WTC11 (cell line): Measurements from ENCODE around the gene PKP4. TPM values are rescaled to one million over a fixed set of nuclear protein-coding genes. Genes with fewer than 3 reads are reported as not detected.

Source experiments
- ATAC-seq: fragments of 200-7000 bp; cut with Tn5 transposase; 2 replicates; pipeline ENCODE4 v1.10.0; 2021; ENCODE audit warnings: mild to moderate bottlenecking, moderate library complexity
- CTCF ChIA-PET: fragments of 300-600 bp; sonication (Branson Sonifier 250); formaldehyde crosslinking; loops from one replicate; lab custom pipeline; 2021; ENCODE audit warnings: antibody characterized with exemption; lab: Charles Lee
- POLR2A ChIA-PET: fragments of 350-600 bp; sonication (Branson Sonifier 250); formaldehyde crosslinking; loops from one replicate; lab custom pipeline; 2021; ENCODE audit warnings: antibody characterized with exemption; lab: Charles Lee
- DNase-seq: peaks from one replicate; pipeline ENCODE4 v3.0.0; 2021; ENCODE audit warnings: low spot score
- H3K27ac Mint-ChIP-seq: 2 replicates; pipeline ENCODE4 v1.8.0; 2021; ENCODE audit warnings: mixed read lengths
- H3K27me3 Mint-ChIP-seq: 2 replicates; pipeline ENCODE4 v1.8.0; 2021; ENCODE audit warnings: low read depth, mild to moderate bottlenecking, moderate library complexity, mixed read lengths
- H3K36me3 Mint-ChIP-seq: 2 replicates; pipeline ENCODE4 v1.8.0; 2021; ENCODE audit warnings: mixed read lengths
- H3K4me1 Mint-ChIP-seq: 2 replicates; pipeline ENCODE4 v1.8.0; 2022; ENCODE audit warnings: mixed read lengths
- H3K4me3 Mint-ChIP-seq: 2 replicates; pipeline ENCODE4 v1.8.0; 2021; ENCODE audit warnings: mild to moderate bottlenecking, moderate library complexity, mixed read lengths
- H3K9me3 Mint-ChIP-seq: 2 replicates; pipeline ENCODE4 v1.8.0; 2021; ENCODE audit warnings: mixed read lengths
- E2F4 ChIP-seq: sonication (generic); formaldehyde crosslinking; IDR thresholded peaks from 2 replicates; pipeline ENCODE4 v1.8.1; 2022; ENCODE audit warnings: low read depth, mild to moderate bottlenecking, moderate library complexity, missing genetic modification reagents, borderline replicate concordance
- ELF4 ChIP-seq: sonication (generic); formaldehyde crosslinking; IDR thresholded peaks from 2 replicates; pipeline ENCODE4 v1.8.1; 2022; ENCODE audit warnings: low read depth, mild to moderate bottlenecking, moderate library complexity, missing genetic modification reagents
- ERG ChIP-seq: fragments of 250-450 bp; sonication (Bioruptor Pico); IDR thresholded peaks from 2 replicates; pipeline ENCODE4 v1.8.0; 2021; ENCODE audit warnings: mild to moderate bottlenecking
- FOXJ3 ChIP-seq: sonication (generic); formaldehyde crosslinking; IDR thresholded peaks from 2 replicates; pipeline ENCODE4 v1.9.0; 2021; ENCODE audit warnings: missing genetic modification reagents, mild to moderate bottlenecking, borderline replicate concordance
- FOXK1 ChIP-seq: sonication (generic); formaldehyde crosslinking; IDR thresholded peaks from 2 replicates; pipeline ENCODE4 v1.8.0; 2022; ENCODE audit warnings: mild to moderate bottlenecking, moderate library complexity, missing genetic modification reagents
- GTF2I ChIP-seq: fragments of 250-450 bp; sonication (Bioruptor Pico); conservative IDR thresholded peaks from 2 replicates; pipeline ENCODE4 v1.4.0; 2021; ENCODE audit warnings: mild to moderate bottlenecking
- JUN ChIP-seq: sonication (generic); formaldehyde crosslinking; IDR thresholded peaks from 2 replicates; pipeline ENCODE4 v1.8.0; 2023; ENCODE audit warnings: mild to moderate bottlenecking, missing genetic modification reagents
- MLX ChIP-seq: sonication (generic); formaldehyde crosslinking; IDR thresholded peaks from 2 replicates; pipeline ENCODE4 v1.8.1; 2023; ENCODE audit warnings: mild to moderate bottlenecking, missing genetic modification reagents, moderate library complexity
- NR2C2 ChIP-seq: sonication (generic); formaldehyde crosslinking; IDR thresholded peaks from 2 replicates; pipeline ENCODE4 v1.8.0; 2022; ENCODE audit warnings: mild to moderate bottlenecking, missing genetic modification reagents
- SMAD3 ChIP-seq: sonication (generic); formaldehyde crosslinking; IDR thresholded peaks from 2 replicates; pipeline ENCODE4 v1.8.0; 2022; ENCODE audit warnings: missing genetic modification reagents, mild to moderate bottlenecking, borderline replicate concordance
- ZBTB21 ChIP-seq: sonication (generic); formaldehyde crosslinking; IDR thresholded peaks from 2 replicates; pipeline ENCODE4 v1.8.1; 2023; ENCODE audit warnings: mild to moderate bottlenecking, missing genetic modification reagents, borderline replicate concordance
- ZNF232 ChIP-seq: sonication (generic); formaldehyde crosslinking; IDR thresholded peaks from 2 replicates; pipeline ENCODE4 v1.8.0; 2022; ENCODE audit warnings: mild to moderate bottlenecking, missing genetic modification reagents
- total RNA-seq: library from RNA; stranded (reverse); gene quantifications from 3 replicates; pipeline ENCODE4 v1.2.3, GENCODE V29; 2021
- TF ChIP-seq, protein P1 (sequence below): sonication (generic); formaldehyde crosslinking; IDR thresholded peaks from 2 replicates; pipeline ENCODE4 v1.8.1; 2022; ENCODE audit warnings: missing genetic modification reagents, borderline replicate concordance
- TF ChIP-seq, protein P2 (sequence below): sonication (generic); formaldehyde crosslinking; IDR thresholded peaks from 2 replicates; pipeline ENCODE4 v1.8.1; 2022; ENCODE audit warnings: mild to moderate bottlenecking, missing genetic modification reagents, moderate library complexity, borderline replicate concordance
- TF ChIP-seq, protein P3 (sequence below): fragments of 250-450 bp; sonication (Bioruptor Pico); IDR thresholded peaks from 2 replicates; pipeline ENCODE4 v1.9.0; 2021; ENCODE audit warnings: mild to moderate bottlenecking
- TF ChIP-seq, protein P4 (sequence below): sonication (generic); formaldehyde crosslinking; conservative IDR thresholded peaks from 2 replicates; pipeline ENCODE4 v1.8.1; 2023; ENCODE audit warnings: mild to moderate bottlenecking, low read depth, missing genetic modification reagents, moderate library complexity
- TF ChIP-seq, protein P5 (sequence below): sonication (generic); formaldehyde crosslinking; IDR thresholded peaks from 2 replicates; pipeline ENCODE4 v1.8.1; 2023; ENCODE audit warnings: mild to moderate bottlenecking, moderate library complexity, missing genetic modification reagents

PKP4 gene
- total RNA-seq, 1 experiment from 2014 or later = 78.9 TPM

- TF ChIP-seq, protein P1, sequence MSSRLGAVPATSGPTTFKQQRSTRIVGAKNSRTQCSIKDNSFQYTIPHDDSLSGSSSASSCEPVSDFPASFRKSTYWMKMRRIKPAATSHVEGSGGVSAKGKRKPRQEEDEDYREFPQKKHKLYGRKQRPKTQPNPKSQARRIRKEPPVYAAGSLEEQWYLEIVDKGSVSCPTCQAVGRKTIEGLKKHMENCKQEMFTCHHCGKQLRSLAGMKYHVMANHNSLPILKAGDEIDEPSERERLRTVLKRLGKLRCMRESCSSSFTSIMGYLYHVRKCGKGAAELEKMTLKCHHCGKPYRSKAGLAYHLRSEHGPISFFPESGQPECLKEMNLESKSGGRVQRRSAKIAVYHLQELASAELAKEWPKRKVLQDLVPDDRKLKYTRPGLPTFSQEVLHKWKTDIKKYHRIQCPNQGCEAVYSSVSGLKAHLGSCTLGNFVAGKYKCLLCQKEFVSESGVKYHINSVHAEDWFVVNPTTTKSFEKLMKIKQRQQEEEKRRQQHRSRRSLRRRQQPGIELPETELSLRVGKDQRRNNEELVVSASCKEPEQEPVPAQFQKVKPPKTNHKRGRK (CRISPR knock-in tag) = no peak
- TF ChIP-seq, protein P2, sequence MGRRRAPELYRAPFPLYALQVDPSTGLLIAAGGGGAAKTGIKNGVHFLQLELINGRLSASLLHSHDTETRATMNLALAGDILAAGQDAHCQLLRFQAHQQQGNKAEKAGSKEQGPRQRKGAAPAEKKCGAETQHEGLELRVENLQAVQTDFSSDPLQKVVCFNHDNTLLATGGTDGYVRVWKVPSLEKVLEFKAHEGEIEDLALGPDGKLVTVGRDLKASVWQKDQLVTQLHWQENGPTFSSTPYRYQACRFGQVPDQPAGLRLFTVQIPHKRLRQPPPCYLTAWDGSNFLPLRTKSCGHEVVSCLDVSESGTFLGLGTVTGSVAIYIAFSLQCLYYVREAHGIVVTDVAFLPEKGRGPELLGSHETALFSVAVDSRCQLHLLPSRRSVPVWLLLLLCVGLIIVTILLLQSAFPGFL (CRISPR knock-in tag) = no peak
- no peak for TF ChIP-seq ERG (CRISPR knock-in tag)
- TF ChIP-seq FOXK1 (CRISPR knock-in tag) = no peak
- TF ChIP-seq, all 79 proteins: peak for 0
These were observed 271.7 kb downstream of the PKP4 start (continued) for GRCh38 chr2:158728422-158728821.

DNA sequence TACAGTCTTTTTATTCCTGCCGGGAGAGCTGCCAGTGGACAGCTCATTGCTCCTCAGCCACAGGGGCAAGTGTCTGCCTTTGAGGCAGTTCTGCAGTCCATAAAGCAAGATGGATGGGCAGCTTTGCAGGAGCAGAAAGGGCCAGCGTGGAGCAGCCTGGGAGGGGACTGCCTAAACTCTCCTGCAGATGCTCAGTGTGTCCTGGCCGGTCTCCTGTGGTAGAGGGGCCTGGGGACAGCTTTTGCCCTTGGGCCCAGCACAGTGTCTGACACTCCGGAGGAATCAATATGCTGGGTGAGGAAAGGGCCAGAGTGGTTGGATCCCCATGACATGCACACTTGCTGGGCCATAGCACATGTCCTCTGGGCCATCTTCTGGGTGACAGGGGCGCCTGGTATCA, 272.7 kb downstream of the PKP4 start:
- Mint-ChIP-seq H3K36me3 (no peaks in the 10 kb centered on the region), H3K9me3 (no peaks in the 10 kb centered on the region), H3K27me3 (no peaks in the 10 kb centered on the region), H3K27ac (no peak overlapping the region), H3K4me1 (peaks cover 14% of the 10 kb centered on the region), H3K4me3 (no peak overlapping the region)
- TF ChIP-seq SMAD3 (CRISPR knock-in tag) (no peak), ELF4 (CRISPR knock-in tag) (no peak), FOXJ3 (CRISPR knock-in tag) (no peak), NR2C2 (CRISPR knock-in tag) (no peak), ZNF232 (CRISPR knock-in tag) (no peak), E2F4 (CRISPR knock-in tag) (no peak), GTF2I (CRISPR knock-in tag) (no peak), MLX (CRISPR knock-in tag) (no peak), ZBTB21 (CRISPR knock-in tag) (no peak), JUN (CRISPR knock-in tag) (no peak)
- TF ChIP-seq, protein P3, sequence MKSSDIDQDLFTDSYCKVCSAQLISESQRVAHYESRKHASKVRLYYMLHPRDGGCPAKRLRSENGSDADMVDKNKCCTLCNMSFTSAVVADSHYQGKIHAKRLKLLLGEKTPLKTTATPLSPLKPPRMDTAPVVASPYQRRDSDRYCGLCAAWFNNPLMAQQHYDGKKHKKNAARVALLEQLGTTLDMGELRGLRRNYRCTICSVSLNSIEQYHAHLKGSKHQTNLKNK (CRISPR knock-in tag) = no peak
- TF ChIP-seq, protein P4, sequence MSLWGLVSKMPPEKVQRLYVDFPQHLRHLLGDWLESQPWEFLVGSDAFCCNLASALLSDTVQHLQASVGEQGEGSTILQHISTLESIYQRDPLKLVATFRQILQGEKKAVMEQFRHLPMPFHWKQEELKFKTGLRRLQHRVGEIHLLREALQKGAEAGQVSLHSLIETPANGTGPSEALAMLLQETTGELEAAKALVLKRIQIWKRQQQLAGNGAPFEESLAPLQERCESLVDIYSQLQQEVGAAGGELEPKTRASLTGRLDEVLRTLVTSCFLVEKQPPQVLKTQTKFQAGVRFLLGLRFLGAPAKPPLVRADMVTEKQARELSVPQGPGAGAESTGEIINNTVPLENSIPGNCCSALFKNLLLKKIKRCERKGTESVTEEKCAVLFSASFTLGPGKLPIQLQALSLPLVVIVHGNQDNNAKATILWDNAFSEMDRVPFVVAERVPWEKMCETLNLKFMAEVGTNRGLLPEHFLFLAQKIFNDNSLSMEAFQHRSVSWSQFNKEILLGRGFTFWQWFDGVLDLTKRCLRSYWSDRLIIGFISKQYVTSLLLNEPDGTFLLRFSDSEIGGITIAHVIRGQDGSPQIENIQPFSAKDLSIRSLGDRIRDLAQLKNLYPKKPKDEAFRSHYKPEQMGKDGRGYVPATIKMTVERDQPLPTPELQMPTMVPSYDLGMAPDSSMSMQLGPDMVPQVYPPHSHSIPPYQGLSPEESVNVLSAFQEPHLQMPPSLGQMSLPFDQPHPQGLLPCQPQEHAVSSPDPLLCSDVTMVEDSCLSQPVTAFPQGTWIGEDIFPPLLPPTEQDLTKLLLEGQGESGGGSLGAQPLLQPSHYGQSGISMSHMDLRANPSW (CRISPR knock-in tag) = no peak
- TF ChIP-seq, protein P5, sequence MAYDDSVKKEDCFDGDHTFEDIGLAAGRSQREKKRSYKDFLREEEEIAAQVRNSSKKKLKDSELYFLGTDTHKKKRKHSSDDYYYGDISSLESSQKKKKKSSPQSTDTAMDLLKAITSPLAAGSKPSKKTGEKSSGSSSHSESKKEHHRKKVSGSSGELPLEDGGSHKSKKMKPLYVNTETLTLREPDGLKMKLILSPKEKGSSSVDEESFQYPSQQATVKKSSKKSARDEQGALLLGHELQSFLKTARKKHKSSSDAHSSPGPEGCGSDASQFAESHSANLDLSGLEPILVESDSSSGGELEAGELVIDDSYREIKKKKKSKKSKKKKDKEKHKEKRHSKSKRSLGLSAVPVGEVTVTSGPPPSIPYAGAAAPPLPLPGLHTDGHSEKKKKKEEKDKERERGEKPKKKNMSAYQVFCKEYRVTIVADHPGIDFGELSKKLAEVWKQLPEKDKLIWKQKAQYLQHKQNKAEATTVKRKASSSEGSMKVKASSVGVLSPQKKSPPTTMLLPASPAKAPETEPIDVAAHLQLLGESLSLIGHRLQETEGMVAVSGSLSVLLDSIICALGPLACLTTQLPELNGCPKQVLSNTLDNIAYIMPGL (CRISPR knock-in tag) = no peak
- no peak for DNase-seq
- ATAC-seq = no peak
- ChIA-PET POLR2A (no interaction called here), CTCF (interaction anchor here (1.1 to 8.8 kb wide), 2 partner anchors 14 to 24 kb away, joined by 4 to 132 read pairs; no protein-coding TSS in a partner anchor)
